Hepatocyte (in vitro differentiated cells): Measurements from ENCODE around the gene SEC61B. TPM values are rescaled to one million over a fixed set of nuclear protein-coding genes. Genes with fewer than 3 reads are reported as not detected.
A peak's percentile ranks its signal among the peaks of the same experiment; 100 is the strongest.

Experiments used
- DNase-seq: peaks from one replicate; pipeline ENCODE4 v3.0.0-alpha.2; 2016; ENCODE audit warnings: low spot score
- H2AFZ ChIP-seq: fragments of 200-600 bp; sonication (generic); 2 replicates; pipeline ENCODE4 v1.6.0; 2016; ENCODE audit warnings: antibody characterized with exemption, mild to moderate bottlenecking
- H3K27ac ChIP-seq: fragments of 200-600 bp; sonication (generic); 2 replicates; pipeline ENCODE4 v1.5.1; 2016; ENCODE audit warnings: mild to moderate bottlenecking
- H3K27me3 ChIP-seq: fragments of 200-600 bp; sonication (generic); 2 replicates; pipeline ENCODE4 v1.6.1; 2016
- H3K36me3 ChIP-seq: fragments of 200-600 bp; sonication (generic); replicated peaks from 2 replicates; pipeline ENCODE4 v1.5.1; 2016; ENCODE audit warnings: low read depth; ENCODE audit not compliant: insufficient read depth
- H3K4me1 ChIP-seq: fragments of 200-600 bp; sonication (generic); 2 replicates; pipeline ENCODE4 v1.5.1; 2016; ENCODE audit warnings: mild to moderate bottlenecking, moderate library complexity; ENCODE audit not compliant: insufficient read depth
- H3K4me2 ChIP-seq: fragments of 200-600 bp; sonication (generic); 2 replicates; pipeline ENCODE4 v1.6.0; 2016
- H3K4me3 ChIP-seq: fragments of 200-600 bp; sonication (generic); 2 replicates; pipeline ENCODE4 v1.5.1; 2016; ENCODE audit warnings: mild to moderate bottlenecking
- H3K79me2 ChIP-seq: fragments of 200-600 bp; sonication (generic); 2 replicates; pipeline ENCODE4 v1.6.0; 2017; ENCODE audit warnings: mild to moderate bottlenecking
- H3K9me2 ChIP-seq: fragments of 200-600 bp; sonication (generic); replicated peaks from 2 replicates; pipeline ENCODE4 v1.6.0; 2017; ENCODE audit warnings: mild to moderate bottlenecking; ENCODE audit not compliant: insufficient read depth
- H3K9me3 ChIP-seq: fragments of 200-600 bp; sonication (generic); 2 replicates; pipeline ENCODE4 v1.5.1; 2016; ENCODE audit warnings: low read depth, mild to moderate bottlenecking
- H4K20me1 ChIP-seq: fragments of 200-600 bp; sonication (generic); 2 replicates; pipeline ENCODE4 v1.6.0; 2016; ENCODE audit warnings: mild to moderate bottlenecking; ENCODE audit not compliant: insufficient read depth, poor library complexity, severe bottlenecking
- CTCF ChIP-seq: fragments of 200-600 bp; sonication (generic); IDR thresholded peaks from 2 replicates; pipeline ENCODE4 v1.5.1; 2016; ENCODE audit warnings: antibody characterized with exemption, mild to moderate bottlenecking; ENCODE audit not compliant: poor library complexity
- EZH2 ChIP-seq: fragments of 200-600 bp; sonication (generic); IDR thresholded peaks from 2 replicates; pipeline ENCODE4 v1.6.1; 2016; ENCODE audit warnings: antibody characterized with exemption, mild to moderate bottlenecking, borderline replicate concordance
- EZH2phosphoT487 ChIP-seq: fragments of 200-600 bp; sonication (generic); IDR thresholded peaks from one replicate; pipeline ENCODE4 v1.6.1; 2018; ENCODE audit warnings: antibody characterized with exemption, mild to moderate bottlenecking, low read depth, moderate library complexity; ENCODE audit not compliant: unreplicated experiment, severe bottlenecking
- WGBS: methylation state at CpG from one replicate; pipeline ENCODE4 v1.1.6; 2016; ENCODE audit warnings: low lambda C conversion rate; ENCODE audit errors: missing lambda C conversion rate; 5-methylcytosine and 5-hydroxymethylcytosine counted together
- polyA plus RNA-seq: library from polyadenylated mRNA; unstranded; fragments of >200 nt; fragmentation: Nextera tagmentation; extraction: Ambion mirVana; gene quantifications from 2 replicates; pipeline ENCODE4 v1.2.1, GENCODE V29; 2016
- total RNA-seq: library from RNA; depleted of rRNA; stranded (reverse); fragments of >200 nt; gene quantifications from 2 replicates; pipeline ENCODE4 v1.2.3, GENCODE V29; 2014

The SEC61B gene
- total and polyA plus RNA-seq, 2 experiments from 2014 or later, result 145 to 365 TPM

GRCh38 chr9:99222416-99223270 is 561 bp downstream of the SEC61B start:
- 11% methylated on average over 30 of the region's 30 CpGs for WGBS
- Histone ChIP-seq H3K4me1 (peaks cover 32% of the 10 kb centered on the region), H3K4me3 (peak overlapping the region; percentile 60), H3K79me2 (peaks cover 81% of the 10 kb centered on the region), H3K27ac (peak overlapping the region; percentile 92), H4K20me1 (peaks cover 57% of the 10 kb centered on the region), H3K9me3 (no peaks in the 10 kb centered on the region), H3K4me2 (peak overlapping the region; percentile 91), H2AFZ (peak overlapping the region; percentile 31), H3K27me3 (no peaks in the 10 kb centered on the region), H3K36me3 (no peaks in the 10 kb centered on the region), H3K9me2 (no peaks in the 10 kb centered on the region)
- no peak for DNase-seq
- TF ChIP-seq EZH2, result no peak
- TF ChIP-seq CTCF, result no peak
- TF ChIP-seq EZH2phosphoT487, result no peak

GRCh38 chr9:99224445-99224844 is 2.4 kb downstream of the SEC61B start:
- Histone ChIP-seq H3K36me3 (no peaks in the 10 kb centered on the region), H3K27me3 (no peaks in the 10 kb centered on the region), H3K9me3 (no peaks in the 10 kb centered on the region), H4K20me1 (peaks cover 48% of the 10 kb centered on the region), H3K4me3 (no peak overlapping the region), H3K4me2 (peak overlapping the region; percentile 91), H3K79me2 (peaks cover 71% of the 10 kb centered on the region), H3K9me2 (no peaks in the 10 kb centered on the region), H3K4me1 (peaks cover 30% of the 10 kb centered on the region), H2AFZ (no peak overlapping the region), H3K27ac (no peak overlapping the region)
- no peak for DNase-seq
- TF ChIP-seq EZH2phosphoT487 (no peak), CTCF (no peak), EZH2 (no peak)
- WGBS, result 97% methylated on average over 2 of the region's 2 CpGs

- Histone ChIP-seq H3K9me3 (no peaks in the 10 kb centered on the region), H3K4me1 (peaks cover 20% of the 10 kb centered on the region), H4K20me1 (peaks cover 32% of the 10 kb centered on the region), H3K9me2 (no peaks in the 10 kb centered on the region), H3K79me2 (peaks cover 55% of the 10 kb centered on the region), H3K36me3 (no peaks in the 10 kb centered on the region), H2AFZ (no peak overlapping the region), H3K27ac (no peak overlapping the region), H3K4me3 (no peak overlapping the region), H3K27me3 (no peaks in the 10 kb centered on the region), H3K4me2 (no peak overlapping the region)
- DNase-seq, result no peak
- 97% methylated on average over 5 of the region's 5 CpGs for WGBS
- TF ChIP-seq EZH2, result no peak
- no peak for TF ChIP-seq CTCF
- no peak for TF ChIP-seq EZH2phosphoT487
Measured at GRCh38 chr9:99226054-99226453, 4.0 kb downstream of the SEC61B start.
